ENCODE data around the gene TTF2. TPM values are rescaled to one million over a fixed set of nuclear protein-coding genes. Genes with fewer than 3 reads are reported as not detected.

The TTF2 gene
- total and polyA plus RNA-seq, 2 donors from 2014 or later: 4.1 to 19.0 TPM

- Histone ChIP-seq H3K36me3 (ENCODE audit: control insufficient read depth in 2 of 3, insufficient read depth in 3 of 3, low read length in 3 of 3) (no peaks in the 10 kb centered on the region), H3K4me3 (ENCODE audit: low read length in 3 of 3) (peak overlapping the region in 2 of 3 donors; percentile 19 to 40), H3K9me3 (ENCODE audit: control insufficient read depth in 2 of 3, insufficient read depth in 1 of 3, low read length in 3 of 3) (no peaks in the 10 kb centered on the region), H3K9ac (ENCODE audit: low read length in 3 of 3) (peak overlapping the region in 1 of 3 donors; percentile 46), H3K27ac (ENCODE audit: low read depth in 2 of 2, low read length in 2 of 2) (peak overlapping the region in 1 of 2 donors; percentile 20), H3K27me3 (ENCODE audit: control insufficient read depth, insufficient read depth, low read length) (no peaks in the 10 kb centered on the region), H3K4me1 (ENCODE audit: control insufficient read depth in 2 of 3, insufficient read depth in 2 of 3, low read depth in 1 of 3, low read length in 3 of 3) (no peaks in the 10 kb centered on the region)
- DNase-seq (peak in 1 of 5 donors; percentile 13), FAIRE-seq (no peak)
- intact Hi-C loops (cut with DNase I): loop anchor here (5.0 kb wide), 1 partner anchor 309 kb away; no protein-coding TSS in a partner anchor
- no peak for TF ChIP-seq CTCF (IDR thresholded peaks at IDR 0.05; ENCODE audit: borderline replicate concordance, extremely low read depth, insufficient read depth)
Measured at GRCh38 chr1:117051224-117052064, 8.7 kb upstream of the TTF2 start.

GRCh38 chr1:117054068-117054467 is 6.1 kb upstream of the TTF2 start:
- TF ChIP-seq CTCF (IDR thresholded peaks at IDR 0.05; ENCODE audit: borderline replicate concordance, extremely low read depth, insufficient read depth): no peak
- H3K27ac ChIP-seq (ENCODE audit: low read depth in 2 of 2, low read length in 2 of 2): no peak overlapping the region
- FAIRE-seq (no peak), DNase-seq (no peak)
- no peak overlapping the region for H3K9ac ChIP-seq (ENCODE audit: low read length in 3 of 3)
- H3K36me3 ChIP-seq (ENCODE audit: control insufficient read depth in 2 of 3, insufficient read depth in 3 of 3, low read length in 3 of 3): no peaks in the 10 kb centered on the region
- no peak overlapping the region for H3K4me3 ChIP-seq (ENCODE audit: low read length in 3 of 3)
- no peaks in the 10 kb centered on the region for H3K4me1 ChIP-seq (ENCODE audit: control insufficient read depth in 2 of 3, insufficient read depth in 2 of 3, low read depth in 1 of 3, low read length in 3 of 3)
- no peaks in the 10 kb centered on the region for H3K27me3 ChIP-seq (ENCODE audit: control insufficient read depth, insufficient read depth, low read length)
- no peaks in the 10 kb centered on the region for H3K9me3 ChIP-seq (ENCODE audit: control insufficient read depth in 2 of 3, insufficient read depth in 1 of 3, low read length in 3 of 3)
- intact Hi-C loops (cut with DNase I): loop anchor here (5.0 kb wide), 1 partner anchor 312 kb away; no protein-coding TSS in a partner anchor

GRCh38 chr1:117058810-117059209 is 1.3 kb upstream of the TTF2 start:
- intact Hi-C loops (cut with DNase I): no loop called here
- Histone ChIP-seq H3K36me3 (ENCODE audit: control insufficient read depth in 2 of 3, insufficient read depth in 3 of 3, low read length in 3 of 3) (no peaks in the 10 kb centered on the region), H3K27ac (ENCODE audit: low read depth in 2 of 2, low read length in 2 of 2) (no peak overlapping the region), H3K4me1 (ENCODE audit: control insufficient read depth in 2 of 3, insufficient read depth in 2 of 3, low read depth in 1 of 3, low read length in 3 of 3) (no peaks in the 10 kb centered on the region), H3K27me3 (ENCODE audit: control insufficient read depth, insufficient read depth, low read length) (no peaks in the 10 kb centered on the region), H3K4me3 (ENCODE audit: low read length in 3 of 3) (peak overlapping the region in 2 of 3 donors; percentile 89 to 90), H3K9ac (ENCODE audit: low read length in 3 of 3) (peak overlapping the region in 1 of 3 donors; percentile 66), H3K9me3 (ENCODE audit: control insufficient read depth in 2 of 3, insufficient read depth in 1 of 3, low read length in 3 of 3) (no peaks in the 10 kb centered on the region)
- no peak for DNase-seq
- TF ChIP-seq CTCF (IDR thresholded peaks at IDR 0.05; ENCODE audit: borderline replicate concordance, extremely low read depth, insufficient read depth): no peak
- no peak for FAIRE-seq
